ENCODE results near the gene HMGN5.

The HMGN5 gene

DNA sequence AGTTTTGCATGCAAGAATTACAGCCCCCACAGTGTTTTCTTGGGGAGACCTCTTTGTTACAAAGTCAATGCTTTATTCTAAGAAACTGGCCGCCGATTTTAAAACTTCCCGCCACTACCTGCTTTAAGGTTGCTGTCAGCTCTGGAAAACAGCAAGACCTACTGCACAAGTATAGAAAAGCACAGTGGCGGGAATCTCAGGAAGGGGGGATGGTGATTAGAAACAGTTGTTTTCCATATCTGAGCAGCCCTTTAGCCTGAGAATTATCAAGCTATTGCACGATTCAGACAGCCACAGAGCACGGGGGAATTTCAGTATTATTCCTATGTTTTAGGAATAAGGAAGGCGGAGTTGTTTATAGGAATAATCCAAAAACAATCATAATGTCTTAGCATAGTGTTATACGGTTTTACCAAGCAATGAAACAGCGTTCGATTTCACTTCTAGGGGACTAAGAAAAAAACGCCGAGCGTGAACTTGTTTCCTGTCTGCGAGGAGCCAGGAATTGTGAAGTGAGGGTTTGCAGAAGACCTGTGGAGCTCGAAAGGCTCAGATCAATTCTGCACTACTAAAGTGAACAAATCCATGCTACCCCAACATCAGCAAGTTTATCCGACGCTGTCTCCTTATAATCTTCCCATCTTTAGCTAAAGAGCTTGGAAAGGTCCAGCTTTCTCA, 81.3 kb downstream of the HMGN5 start:
- DNase-seq: no peak

DNA sequence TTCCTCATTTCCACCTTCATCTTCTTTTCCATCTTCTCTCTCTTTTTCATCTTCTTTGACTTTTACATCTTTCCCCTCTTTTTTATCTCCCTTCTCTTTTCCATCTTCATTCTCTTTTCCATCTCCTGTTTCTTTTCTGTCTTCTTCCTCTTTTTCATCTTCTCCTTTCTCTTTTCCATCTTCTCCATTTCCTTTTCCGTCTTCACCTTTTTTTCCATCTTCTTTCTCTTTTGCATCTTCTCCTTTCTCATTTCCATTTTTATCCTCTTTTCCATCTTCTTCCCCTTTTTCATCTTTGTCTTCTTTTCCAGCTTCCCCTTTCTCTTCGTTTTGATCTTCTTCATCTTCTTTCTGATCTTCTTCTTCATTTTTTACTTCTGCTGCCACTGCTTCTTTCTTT, 87.0 kb downstream of the HMGN5 start:
- no peak for DNase-seq

DNA sequence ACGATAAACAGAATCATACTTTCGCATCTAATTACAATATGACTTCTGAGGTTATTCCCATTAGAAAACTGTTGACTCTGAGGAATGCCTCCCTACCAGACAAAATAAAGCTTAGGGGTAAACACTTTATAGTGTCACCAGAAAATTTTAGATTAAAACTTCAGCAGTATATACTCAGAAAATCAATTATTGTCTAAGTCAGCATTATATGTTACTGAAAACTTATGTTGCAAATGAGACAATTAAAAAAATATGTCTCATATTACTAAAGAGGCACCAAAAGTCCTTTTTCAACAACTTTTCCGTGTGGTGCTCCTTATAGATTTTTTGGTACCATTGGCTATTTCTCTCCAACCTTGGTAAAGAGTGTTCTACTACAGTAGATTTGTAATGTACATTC, 91.4 kb downstream of the HMGN5 start:
- no peak for DNase-seq

DNA sequence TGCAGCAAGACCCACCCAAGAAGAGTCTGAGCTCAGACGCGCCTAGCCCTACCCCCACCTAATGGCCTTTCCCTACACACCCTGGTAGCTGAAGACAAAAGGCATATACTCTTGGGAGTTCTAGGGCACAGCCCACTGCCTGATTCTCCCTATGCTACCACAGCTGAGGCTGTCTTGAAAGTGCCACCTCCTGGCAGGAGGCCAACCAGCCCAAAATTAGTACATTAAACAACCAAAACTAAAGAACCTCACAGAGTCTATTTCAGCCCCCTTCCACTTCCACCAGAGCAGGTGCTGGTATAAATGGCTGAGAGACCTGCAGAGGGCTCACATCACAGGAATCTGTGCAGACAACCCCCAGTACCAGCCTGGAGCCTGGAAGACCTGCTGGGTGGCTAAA, 119.1 kb downstream of the HMGN5 start:
- no peak for DNase-seq
